Stimulated activated CD4-positive, alpha-beta T cell treated with anti-CD3 and anti-CD28 coated beads, Interleukin-15, amount 100 ng/mL, for 24 hours (primary cell): ENCODE results near the gene PLEKHG2.

Experiments
- DNase-seq: peaks from one replicate; pipeline ENCODE4 v3.0.0-alpha.2; 2020

The PLEKHG2 gene

GRCh38 chr19:39406656-39407409 lies 5.6 kb upstream of the PLEKHG2 start, which contains the start of gene ZFP36:
TSS of gene ZFP36 (plus strand) at chr19:39406847. CDS start at chr19:39406905, 58 bp downstream.
- DNase-seq = peak; percentile 89

DNA sequence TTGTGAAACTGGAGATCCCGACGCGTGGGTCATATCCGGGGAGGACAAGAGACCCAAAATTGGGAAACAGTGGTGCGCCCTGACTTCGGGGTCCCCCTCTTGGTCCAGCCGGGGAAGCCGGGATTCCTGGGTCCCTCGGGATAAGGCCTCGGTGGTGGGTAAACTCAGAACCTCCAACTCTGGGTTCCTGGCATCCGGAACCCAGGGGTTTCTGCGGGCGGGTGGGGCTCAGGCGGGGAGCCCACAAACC lies 5.1 kb upstream of the PLEKHG2 start:
- DNase-seq = no peak

GRCh38 chr19:39407660-39408391 lies 4.6 kb upstream of the PLEKHG2 start:
- peak; percentile 74 for DNase-seq

DNA sequence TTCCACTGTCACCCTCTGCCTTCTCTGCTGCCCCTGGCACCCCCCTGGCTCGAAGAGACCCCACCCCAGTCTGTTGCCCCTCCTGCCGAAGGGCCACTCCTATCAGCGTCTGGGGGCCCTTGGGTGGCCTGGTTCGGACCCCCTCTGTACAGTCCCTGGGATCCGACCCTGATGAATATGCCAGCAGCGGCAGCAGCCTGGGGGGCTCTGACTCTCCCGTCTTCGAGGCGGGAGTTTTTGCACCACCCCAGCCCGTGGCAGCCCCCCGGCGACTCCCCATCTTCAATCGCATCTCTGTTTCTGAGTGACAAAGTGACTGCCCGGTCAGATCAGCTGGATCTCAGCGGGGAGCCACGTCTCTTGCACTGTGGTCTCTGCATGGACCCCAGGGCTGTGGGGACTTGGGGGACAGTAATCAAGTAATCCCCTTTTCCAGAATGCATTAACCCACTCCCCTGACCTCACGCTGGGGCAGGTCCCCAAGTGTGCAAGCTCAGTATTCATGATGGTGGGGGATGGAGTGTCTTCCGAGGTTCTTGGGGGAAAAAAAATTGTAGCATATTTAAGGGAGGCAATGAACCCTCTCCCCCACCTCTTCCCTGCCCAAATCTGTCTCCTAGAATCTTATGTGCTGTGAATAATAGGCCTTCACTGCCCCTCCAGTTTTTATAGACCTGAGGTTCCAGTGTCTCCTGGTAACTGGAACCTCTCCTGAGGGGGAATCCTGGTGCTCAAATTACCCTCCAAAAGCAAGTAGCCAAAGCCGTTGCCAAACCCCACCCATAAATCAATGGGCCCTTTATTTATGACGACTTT lies 3.9 kb upstream of the PLEKHG2 start:
- no peak for DNase-seq

GRCh38 chr19:39409208-39410016 lies 3.1 kb upstream of the PLEKHG2 start:
- DNase-seq = peak; percentile 88

- DNase-seq = peak; percentile 76
Observed at GRCh38 chr19:39410017-39410830, 2.2 kb upstream of the PLEKHG2 start.

DNA sequence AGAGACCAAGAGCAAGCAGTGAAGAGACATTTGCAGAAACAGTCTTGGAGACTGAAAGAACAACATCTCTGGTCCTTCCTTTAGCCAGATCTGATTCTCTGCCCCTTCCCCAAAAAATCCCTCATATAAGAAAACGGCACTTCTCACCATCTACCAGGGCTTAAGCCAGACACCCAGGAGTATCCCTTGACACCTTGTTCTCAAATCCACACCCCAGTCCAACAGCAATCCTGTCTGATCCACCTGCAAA lies 1.7 kb upstream of the PLEKHG2 start:
- DNase-seq = no peak

- no peak for DNase-seq
Observed at GRCh38 chr19:39411081-39411831, 1.2 kb upstream of the PLEKHG2 start.

- DNase-seq = peak; percentile 94
Observed at GRCh38 chr19:39411832-39412099, 703 bp upstream of the PLEKHG2 start.

DNA sequence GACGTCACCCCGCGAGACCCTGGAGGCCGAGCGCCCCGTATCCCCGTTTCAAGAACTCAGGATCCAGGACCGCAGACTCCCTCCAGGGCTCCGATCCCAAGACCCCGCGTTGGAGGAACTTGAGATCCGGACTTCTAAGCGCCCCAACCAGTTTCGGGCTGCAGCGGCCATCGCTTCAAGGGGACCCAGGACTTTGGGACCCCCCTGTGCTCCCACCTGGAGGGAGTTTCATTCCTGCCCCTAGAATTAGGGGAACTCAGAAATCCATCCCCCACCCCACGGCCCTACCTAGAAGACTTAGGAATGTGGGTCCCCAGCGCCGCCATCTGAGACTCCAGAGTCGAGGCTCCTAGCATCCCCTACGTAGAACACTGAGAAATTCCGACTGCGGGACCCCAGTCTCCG lies 400 bp downstream of the PLEKHG2 start:
- DNase-seq = no peak

DNA sequence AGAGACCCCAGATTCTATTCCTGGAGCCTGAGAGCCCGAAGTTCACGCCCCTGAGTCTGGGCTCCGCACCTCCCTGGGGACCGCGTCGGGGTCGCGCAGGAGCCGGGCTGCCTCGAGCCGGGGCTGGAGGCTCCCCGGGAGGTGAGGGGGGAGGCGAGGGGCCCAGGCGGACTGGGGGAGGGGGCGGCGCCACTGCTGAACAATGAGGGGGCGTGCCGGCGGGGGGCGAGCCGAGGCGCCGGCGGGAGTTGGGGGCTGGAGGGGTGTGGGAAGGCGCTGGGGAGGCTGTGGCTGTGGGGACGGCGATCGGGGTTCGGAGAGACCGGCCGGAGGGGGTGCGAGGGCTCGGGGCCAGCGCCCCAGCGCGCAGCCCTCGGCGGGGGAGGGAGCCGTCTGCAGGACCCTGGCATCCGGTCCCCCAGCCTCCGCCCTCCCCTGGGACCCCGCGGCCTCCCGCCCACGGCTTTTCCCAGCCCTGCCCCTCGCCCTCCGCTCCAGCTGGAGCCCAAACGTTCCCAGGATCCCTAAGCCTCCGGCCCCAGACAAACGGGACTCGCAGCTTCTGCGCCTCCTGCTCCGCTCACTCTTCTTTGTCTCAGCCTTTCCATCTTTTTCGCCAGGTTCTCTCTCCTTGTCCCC lies 922 bp downstream of the PLEKHG2 start:
- no peak for DNase-seq

DNA sequence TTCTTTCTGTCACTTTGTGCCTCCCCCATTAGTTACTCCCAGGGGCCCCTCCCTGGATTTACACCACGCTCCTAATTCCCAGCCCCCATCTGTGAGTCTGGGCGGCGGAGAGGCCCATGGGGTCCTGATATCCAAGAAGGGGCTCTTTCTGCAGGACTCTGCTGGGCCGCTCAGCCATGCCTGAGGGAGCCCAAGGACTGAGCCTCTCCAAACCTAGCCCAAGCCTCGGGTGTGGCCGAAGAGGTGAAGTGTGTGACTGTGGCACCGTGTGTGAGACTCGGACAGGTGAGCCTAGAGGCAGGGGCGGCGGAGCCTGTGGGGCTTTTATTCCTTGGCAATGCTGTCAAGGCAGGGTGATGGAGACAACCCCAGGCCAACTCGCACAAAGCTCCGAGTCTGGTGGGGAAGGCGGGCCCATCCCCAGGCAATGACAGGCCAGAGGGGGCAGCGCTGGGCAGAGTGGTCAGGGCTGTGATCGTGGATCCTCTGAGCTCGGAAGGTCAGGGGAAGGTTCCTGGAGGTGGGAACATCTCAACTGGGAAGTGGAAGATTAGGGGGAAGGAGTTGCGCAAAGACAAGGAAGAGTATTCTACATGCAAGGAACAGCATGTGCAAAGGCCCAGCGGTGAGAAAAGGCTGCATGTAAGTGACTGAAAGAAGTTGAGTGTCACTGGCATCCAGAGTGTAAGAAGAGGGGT lies 1.6 kb downstream of the PLEKHG2 start:
- no peak for DNase-seq

DNA sequence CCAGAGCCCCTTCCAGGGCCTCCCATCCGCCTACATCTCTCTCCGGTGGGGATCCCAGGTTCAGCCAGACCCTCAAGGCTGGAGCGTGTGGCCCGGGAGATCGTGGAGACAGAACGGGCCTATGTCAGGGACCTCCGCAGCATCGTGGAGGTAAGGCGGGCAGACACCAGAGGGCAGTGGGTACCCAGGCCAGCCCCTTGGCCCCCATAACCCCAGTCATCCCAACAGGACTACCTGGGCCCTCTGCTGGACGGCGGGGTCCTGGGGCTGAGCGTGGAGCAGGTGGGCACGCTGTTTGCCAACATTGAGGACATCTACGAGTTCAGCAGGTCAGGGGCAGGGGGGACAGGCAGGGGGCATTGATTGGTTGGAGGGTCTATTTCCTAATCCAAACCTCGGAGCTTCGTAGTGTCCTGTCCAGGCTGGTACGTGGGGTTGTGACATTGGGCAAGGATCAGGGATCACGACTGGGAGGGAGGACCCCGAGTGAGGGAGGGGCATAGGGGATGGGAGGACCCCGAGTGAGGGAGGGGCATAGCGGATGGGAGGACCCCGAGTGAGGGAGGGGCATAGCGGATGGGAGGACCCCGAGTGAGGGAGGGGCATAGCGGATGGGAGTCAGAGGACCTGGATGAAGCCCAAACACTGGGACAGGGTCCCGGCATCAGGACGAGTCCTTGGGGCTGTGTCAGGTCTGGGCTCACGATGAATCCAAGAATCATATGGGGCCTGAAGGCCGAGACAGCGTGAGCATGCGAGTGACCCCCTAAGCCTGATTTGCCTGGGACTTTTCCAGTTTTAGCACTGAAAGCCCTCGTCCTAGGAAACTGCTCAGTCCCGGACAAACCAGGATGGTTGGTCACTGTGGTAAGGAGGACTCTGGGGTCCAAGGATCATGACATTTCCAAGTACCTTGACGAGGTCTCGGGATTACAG lies 2.9 kb downstream of the PLEKHG2 start:
- no peak for DNase-seq

GRCh38 chr19:39416152-39417120 lies 4.0 kb downstream of the PLEKHG2 start:
- no peak for DNase-seq

DNA sequence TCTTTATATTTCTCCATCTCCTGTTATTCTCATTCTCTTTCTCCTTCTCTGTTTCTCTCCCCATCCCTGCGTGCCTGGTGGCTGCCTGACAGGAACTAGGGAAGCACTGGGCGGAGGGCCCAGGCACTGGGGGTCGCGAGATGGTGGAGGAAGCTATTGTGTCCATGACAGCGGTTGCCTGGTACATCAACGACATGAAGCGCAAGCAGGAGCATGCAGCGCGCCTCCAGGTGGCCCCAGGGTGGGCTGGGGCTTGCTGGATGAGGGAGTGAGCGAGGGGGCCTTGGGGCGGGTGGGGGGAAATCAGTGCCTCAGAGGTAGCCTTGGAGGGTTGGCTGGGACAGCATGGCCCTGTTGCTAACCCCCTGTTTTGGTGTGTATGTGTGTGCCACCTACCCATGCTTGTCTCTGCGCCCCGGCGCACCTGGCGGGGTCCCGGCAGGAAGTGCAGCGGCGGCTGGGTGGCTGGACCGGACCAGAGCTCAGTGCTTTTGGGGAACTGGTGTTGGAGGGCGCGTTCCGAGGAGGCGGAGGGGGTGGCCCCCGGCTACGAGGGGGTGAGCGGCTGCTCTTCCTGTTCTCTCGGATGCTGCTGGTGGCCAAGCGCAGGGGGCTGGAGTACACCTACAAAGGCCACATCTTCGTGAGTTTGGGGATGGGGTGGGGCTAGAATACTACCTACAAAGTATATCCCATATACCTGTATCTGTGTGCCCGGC lies 5.2 kb downstream of the PLEKHG2 start:
- no peak for DNase-seq

- DNase-seq = no peak
Observed at GRCh38 chr19:39419003-39419402, 6.5 kb downstream of the PLEKHG2 start.

DNA sequence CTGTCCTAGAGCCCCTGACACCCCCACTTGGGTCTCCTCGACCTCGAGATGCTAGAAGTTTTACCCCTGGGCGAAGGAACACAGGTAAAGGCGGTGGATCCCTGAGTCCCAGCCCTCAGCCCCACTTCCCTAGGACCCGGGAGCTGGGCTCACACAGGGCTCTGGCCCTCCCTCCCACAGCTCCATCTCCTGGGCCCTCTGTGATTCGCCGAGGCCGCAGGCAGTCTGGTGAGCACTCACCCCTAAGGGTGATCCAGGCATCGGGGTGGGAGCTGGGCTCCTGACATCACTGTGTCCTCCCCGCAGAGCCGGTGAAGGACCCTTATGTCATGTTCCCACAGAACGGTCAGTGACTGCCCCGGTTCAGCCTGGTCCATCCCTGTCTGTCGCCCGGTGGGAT lies 8.3 kb downstream of the PLEKHG2 start:
- DNase-seq = no peak

DNA sequence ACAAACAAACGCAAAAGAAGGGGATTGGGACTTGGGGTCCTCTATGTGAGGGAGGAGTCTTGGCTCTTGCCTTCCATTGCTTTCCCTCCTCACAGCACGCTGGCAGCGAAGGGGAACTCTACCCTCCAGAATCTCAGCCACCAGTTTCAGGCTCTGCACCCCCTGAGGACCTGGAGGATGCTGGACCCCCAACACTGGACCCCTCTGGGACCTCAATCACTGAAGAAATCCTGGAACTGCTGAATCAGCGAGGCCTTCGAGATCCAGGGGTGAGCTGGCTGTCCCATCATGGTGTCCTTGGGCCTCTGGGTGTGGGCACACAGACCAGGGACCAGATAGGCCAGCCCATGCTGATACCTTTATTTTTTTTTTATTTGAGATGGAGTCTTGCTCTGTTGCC lies 9.6 kb downstream of the PLEKHG2 start:
- no peak for DNase-seq
